Mesothelial cell of epicardium (in vitro differentiated cells): ENCODE data around the gene HSDL1. TPM values are rescaled to one million over a fixed set of nuclear protein-coding genes. Genes with fewer than 3 reads are reported as not detected.
A peak's percentile ranks its signal among the peaks of the same experiment; 100 is the strongest.

ENCODE experiments used
- DNase-seq, 2 experiments: peaks; one replicate each; pipeline ENCODE4 v3.0.0; 2021; ENCODE audit warnings: low spot score in 2 of 2; ENCODE audit not compliant: unreplicated experiment in 2 of 2
- H3K27ac Mint-ChIP-seq: 2 replicates; pipeline ENCODE4 v1.8.0; 2021; ENCODE audit warnings: mixed read lengths
- H3K27me3 Mint-ChIP-seq: 2 replicates; pipeline ENCODE4 v1.8.0; 2021; ENCODE audit warnings: low read depth, mixed read lengths
- H3K36me3 Mint-ChIP-seq: 2 replicates; pipeline ENCODE4 v1.8.0; 2021; ENCODE audit warnings: mixed read lengths
- H3K4me1 Mint-ChIP-seq: 2 replicates; pipeline ENCODE4 v1.8.0; 2021; ENCODE audit warnings: mixed read lengths
- H3K4me3 Mint-ChIP-seq: 2 replicates; pipeline ENCODE4 v1.8.0; 2021; ENCODE audit warnings: mild to moderate bottlenecking, moderate library complexity, mixed read lengths
- H3K9me3 Mint-ChIP-seq: 2 replicates; pipeline ENCODE4 v1.8.0; 2021; ENCODE audit warnings: mixed read lengths
- CTCF ChIP-seq: fragments of 200-600 bp; sonication (generic); IDR thresholded peaks from one replicate; pipeline ENCODE4 v1.5.0; 2021; ENCODE audit warnings: antibody characterized with exemption; ENCODE audit not compliant: unreplicated experiment
- total RNA-seq: library from RNA; stranded (reverse); gene quantifications from 3 replicates; pipeline ENCODE4 v1.2.1, GENCODE V29; 2021

Gene HSDL1
- total RNA-seq, 1 donor from 2014 or later, result 47.6 TPM

DNA sequence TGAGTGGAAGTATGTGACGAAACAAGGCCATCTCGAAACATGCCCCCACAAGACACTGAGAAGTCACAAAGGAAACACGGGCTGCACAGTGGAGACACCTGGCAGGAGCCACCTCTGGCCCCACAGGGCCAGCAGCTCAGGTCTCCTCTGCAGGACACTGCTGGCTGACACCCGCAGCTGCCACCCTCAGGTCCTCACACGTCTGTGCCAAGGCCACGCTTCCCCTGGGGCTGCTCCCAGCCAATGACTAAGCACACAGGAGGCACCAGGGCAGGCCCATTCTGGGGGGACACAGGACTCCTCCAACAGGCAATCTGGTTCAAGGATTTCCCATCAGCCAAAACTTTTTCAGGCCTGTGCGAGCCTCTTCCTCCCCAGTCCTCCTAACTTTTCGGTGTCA, 64.6 kb downstream of the HSDL1 start:
- H3K27me3 Mint-ChIP-seq, result no peaks in the 10 kb centered on the region
- DNase-seq, result no peak
- peaks cover 8% of the 10 kb centered on the region for H3K9me3 Mint-ChIP-seq
- H3K27ac Mint-ChIP-seq, result peak overlapping the region; percentile 4
- peaks cover 45% of the 10 kb centered on the region for H3K36me3 Mint-ChIP-seq
- TF ChIP-seq CTCF, result no peak
- no peak overlapping the region for H3K4me3 Mint-ChIP-seq
- H3K4me1 Mint-ChIP-seq, result no peaks in the 10 kb centered on the region

DNA sequence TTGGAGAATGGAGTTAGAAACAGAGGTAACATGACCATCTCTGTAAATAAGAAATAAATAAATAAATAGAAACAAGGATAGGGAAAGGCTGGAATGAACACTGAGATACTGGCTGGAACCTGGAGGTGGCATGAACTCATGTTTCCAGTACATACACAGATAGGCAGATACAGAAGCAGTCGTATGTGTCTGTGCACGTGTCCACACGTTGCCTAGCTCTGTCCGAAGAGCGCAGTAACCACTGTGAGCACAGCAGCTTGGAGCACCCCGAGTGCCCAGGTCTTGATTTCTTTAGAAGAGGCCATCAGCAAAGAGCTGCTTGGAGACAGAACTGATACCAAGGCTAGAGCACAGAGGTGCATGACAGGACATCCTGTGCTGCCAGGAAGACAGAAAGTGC, 65.3 kb downstream of the HSDL1 start:
- Mint-ChIP-seq H3K27ac (no peak overlapping the region), H3K36me3 (peaks cover 45% of the 10 kb centered on the region), H3K4me1 (no peaks in the 10 kb centered on the region), H3K4me3 (no peak overlapping the region), H3K9me3 (peaks cover 8% of the 10 kb centered on the region), H3K27me3 (no peaks in the 10 kb centered on the region)
- TF ChIP-seq CTCF, result no peak
- DNase-seq, result no peak

DNA sequence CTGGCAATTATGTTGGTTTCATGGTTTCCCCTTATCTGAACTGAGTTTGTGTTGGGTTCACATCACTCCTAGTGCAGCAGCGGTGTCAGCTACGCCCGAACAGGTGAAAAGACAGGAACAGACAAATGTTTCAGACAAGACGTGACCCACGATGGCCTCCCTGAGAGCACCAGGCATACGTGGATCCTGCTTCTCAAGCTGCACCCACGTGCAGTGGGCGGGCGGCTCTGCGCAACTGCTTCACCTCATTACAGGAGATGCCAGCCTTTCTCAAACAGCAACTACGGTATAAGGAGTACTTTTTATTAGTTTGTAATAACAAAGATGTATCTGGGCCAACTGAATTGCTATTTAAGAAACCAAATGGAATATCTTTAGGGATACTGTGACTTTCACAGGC, 69.6 kb downstream of the HSDL1 start:
- Mint-ChIP-seq H3K27me3 (no peaks in the 10 kb centered on the region), H3K4me3 (no peak overlapping the region), H3K27ac (no peak overlapping the region), H3K36me3 (peaks cover 48% of the 10 kb centered on the region), H3K9me3 (peaks cover 8% of the 10 kb centered on the region), H3K4me1 (no peaks in the 10 kb centered on the region)
- DNase-seq, result no peak
- no peak for TF ChIP-seq CTCF

DNA sequence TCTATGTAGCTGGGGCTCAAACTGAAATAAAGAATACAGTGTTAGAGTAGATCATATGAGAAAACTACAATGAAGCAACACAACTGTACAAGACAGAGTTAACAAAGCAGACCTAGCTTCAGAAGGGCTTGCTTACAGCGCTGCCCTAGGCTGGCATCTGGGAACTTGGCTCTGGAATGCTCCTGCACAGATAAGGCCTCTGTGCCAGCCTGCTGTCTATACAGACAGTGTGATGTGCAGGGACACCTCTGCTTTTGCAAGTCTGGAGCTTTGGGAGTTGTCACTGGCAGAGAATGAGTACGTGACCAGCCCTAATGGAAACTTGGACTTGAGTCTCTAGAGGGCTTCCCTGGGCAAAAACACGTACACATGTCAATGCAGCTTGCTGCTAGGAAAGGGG, 70.3 kb downstream of the HSDL1 start:
- TF ChIP-seq CTCF, result no peak
- no peaks in the 10 kb centered on the region for H3K27me3 Mint-ChIP-seq
- peaks cover 8% of the 10 kb centered on the region for H3K9me3 Mint-ChIP-seq
- H3K36me3 Mint-ChIP-seq, result peaks cover 44% of the 10 kb centered on the region
- H3K27ac Mint-ChIP-seq, result no peak overlapping the region
- no peak overlapping the region for H3K4me3 Mint-ChIP-seq
- no peak for DNase-seq
- no peaks in the 10 kb centered on the region for H3K4me1 Mint-ChIP-seq

Other genes with a start within 250 kb of the HSDL1 start
- gene MLYCD, start 246.1 kb downstream of the HSDL1 start, total RNA-seq, result 6.9 to 7.4 TPM (median 7.4 TPM) in 3 replicates
- gene OSGIN1, start 191.9 kb downstream of the HSDL1 start, total RNA-seq, result 2.2 to 2.5 TPM (median 2.3 TPM) in 3 replicates
- gene NECAB2, start 176.9 kb downstream of the HSDL1 start, total RNA-seq, result 1.2 to 1.8 TPM (median 1.5 TPM) in 3 replicates
- gene SLC38A8, start 102.4 kb downstream of the HSDL1 start, total RNA-seq, result not detected in 3 replicates
- 143 to 146 TPM (median 146 TPM) in 3 replicates for gene MBTPS1, start 28.2 kb downstream of the HSDL1 start, total RNA-seq
- 0.18 to 0.47 TPM (median 0.22 TPM) in 3 replicates for gene DNAAF1, start 131 bp upstream of the HSDL1 start, total RNA-seq
- 84.0 to 88.6 TPM (median 84.3 TPM) in 3 replicates for gene TAF1C, start 41.9 kb upstream of the HSDL1 start, total RNA-seq
- gene ADAD2, start 46.0 kb upstream of the HSDL1 start, total RNA-seq, result 0.34 TPM in 1 of 3 replicates, not detected in the others
- gene KCNG4, start 94.8 kb upstream of the HSDL1 start, total RNA-seq, result not detected in 3 replicates
- 2.2 to 3.0 TPM (median 2.6 TPM) in 3 replicates for gene WFDC1, start 149.7 kb upstream of the HSDL1 start, total RNA-seq
- gene ATP2C2, start 223.4 kb upstream of the HSDL1 start, total RNA-seq, result 43.5 to 52.5 TPM (median 47.7 TPM) in 3 replicates